ENCODE results near the gene DPP6. TPM values are rescaled to one million over a fixed set of nuclear protein-coding genes. Genes with fewer than 3 reads are reported as not detected.

Gene DPP6
- total and polyA plus RNA-seq, 2 of the 8 experiments (the other 6 are each of a cell fraction or from before 2014, with no cell fraction given), result 4.7 to 6.8 TPM

DNA sequence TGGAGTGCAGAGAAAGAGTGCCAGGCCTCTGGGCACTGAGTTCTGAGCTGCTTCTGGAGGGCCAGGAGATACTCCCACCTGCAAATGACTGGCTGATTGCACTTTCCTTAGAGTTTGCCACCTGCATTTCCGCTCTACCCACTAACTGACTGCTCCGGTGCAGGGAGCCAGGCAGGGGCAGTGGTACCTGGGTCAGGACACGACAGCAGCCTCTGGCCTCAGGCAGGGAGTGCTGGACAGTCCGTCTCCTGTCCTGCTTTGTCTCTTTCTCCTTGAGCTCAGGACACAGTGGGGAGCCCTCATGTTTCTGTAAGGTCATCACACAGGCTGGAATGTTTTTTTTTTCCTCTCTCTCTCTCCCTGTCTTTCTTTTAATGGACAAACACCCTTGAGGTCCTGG, 252.0 kb downstream of the DPP6 start (continued):
- TF ChIP-seq, protein P1, sequence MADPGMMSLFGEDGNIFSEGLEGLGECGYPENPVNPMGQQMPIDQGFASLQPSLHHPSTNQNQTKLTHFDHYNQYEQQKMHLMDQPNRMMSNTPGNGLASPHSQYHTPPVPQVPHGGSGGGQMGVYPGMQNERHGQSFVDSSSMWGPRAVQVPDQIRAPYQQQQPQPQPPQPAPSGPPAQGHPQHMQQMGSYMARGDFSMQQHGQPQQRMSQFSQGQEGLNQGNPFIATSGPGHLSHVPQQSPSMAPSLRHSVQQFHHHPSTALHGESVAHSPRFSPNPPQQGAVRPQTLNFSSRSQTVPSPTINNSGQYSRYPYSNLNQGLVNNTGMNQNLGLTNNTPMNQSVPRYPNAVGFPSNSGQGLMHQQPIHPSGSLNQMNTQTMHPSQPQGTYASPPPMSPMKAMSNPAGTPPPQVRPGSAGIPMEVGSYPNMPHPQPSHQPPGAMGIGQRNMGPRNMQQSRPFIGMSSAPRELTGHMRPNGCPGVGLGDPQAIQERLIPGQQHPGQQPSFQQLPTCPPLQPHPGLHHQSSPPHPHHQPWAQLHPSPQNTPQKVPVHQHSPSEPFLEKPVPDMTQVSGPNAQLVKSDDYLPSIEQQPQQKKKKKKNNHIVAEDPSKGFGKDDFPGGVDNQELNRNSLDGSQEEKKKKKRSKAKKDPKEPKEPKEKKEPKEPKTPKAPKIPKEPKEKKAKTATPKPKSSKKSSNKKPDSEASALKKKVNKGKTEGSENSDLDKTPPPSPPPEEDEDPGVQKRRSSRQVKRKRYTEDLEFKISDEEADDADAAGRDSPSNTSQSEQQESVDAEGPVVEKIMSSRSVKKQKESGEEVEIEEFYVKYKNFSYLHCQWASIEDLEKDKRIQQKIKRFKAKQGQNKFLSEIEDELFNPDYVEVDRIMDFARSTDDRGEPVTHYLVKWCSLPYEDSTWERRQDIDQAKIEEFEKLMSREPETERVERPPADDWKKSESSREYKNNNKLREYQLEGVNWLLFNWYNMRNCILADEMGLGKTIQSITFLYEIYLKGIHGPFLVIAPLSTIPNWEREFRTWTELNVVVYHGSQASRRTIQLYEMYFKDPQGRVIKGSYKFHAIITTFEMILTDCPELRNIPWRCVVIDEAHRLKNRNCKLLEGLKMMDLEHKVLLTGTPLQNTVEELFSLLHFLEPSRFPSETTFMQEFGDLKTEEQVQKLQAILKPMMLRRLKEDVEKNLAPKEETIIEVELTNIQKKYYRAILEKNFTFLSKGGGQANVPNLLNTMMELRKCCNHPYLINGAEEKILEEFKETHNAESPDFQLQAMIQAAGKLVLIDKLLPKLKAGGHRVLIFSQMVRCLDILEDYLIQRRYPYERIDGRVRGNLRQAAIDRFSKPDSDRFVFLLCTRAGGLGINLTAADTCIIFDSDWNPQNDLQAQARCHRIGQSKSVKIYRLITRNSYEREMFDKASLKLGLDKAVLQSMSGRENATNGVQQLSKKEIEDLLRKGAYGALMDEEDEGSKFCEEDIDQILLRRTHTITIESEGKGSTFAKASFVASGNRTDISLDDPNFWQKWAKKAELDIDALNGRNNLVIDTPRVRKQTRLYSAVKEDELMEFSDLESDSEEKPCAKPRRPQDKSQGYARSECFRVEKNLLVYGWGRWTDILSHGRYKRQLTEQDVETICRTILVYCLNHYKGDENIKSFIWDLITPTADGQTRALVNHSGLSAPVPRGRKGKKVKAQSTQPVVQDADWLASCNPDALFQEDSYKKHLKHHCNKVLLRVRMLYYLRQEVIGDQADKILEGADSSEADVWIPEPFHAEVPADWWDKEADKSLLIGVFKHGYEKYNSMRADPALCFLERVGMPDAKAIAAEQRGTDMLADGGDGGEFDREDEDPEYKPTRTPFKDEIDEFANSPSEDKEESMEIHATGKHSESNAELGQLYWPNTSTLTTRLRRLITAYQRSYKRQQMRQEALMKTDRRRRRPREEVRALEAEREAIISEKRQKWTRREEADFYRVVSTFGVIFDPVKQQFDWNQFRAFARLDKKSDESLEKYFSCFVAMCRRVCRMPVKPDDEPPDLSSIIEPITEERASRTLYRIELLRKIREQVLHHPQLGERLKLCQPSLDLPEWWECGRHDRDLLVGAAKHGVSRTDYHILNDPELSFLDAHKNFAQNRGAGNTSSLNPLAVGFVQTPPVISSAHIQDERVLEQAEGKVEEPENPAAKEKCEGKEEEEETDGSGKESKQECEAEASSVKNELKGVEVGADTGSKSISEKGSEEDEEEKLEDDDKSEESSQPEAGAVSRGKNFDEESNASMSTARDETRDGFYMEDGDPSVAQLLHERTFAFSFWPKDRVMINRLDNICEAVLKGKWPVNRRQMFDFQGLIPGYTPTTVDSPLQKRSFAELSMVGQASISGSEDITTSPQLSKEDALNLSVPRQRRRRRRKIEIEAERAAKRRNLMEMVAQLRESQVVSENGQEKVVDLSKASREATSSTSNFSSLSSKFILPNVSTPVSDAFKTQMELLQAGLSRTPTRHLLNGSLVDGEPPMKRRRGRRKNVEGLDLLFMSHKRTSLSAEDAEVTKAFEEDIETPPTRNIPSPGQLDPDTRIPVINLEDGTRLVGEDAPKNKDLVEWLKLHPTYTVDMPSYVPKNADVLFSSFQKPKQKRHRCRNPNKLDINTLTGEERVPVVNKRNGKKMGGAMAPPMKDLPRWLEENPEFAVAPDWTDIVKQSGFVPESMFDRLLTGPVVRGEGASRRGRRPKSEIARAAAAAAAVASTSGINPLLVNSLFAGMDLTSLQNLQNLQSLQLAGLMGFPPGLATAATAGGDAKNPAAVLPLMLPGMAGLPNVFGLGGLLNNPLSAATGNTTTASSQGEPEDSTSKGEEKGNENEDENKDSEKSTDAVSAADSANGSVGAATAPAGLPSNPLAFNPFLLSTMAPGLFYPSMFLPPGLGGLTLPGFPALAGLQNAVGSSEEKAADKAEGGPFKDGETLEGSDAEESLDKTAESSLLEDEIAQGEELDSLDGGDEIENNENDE (IDR thresholded peaks at IDR 0.05; ENCODE audit: insufficient replicate concordance, low read length), result no peak
